ENCODE data around the gene C2orf78.

GRCh38 chr2:73764945-73765344 is 19.0 kb upstream of the C2orf78 start:
- TF ChIP-seq CTCF (conservative IDR thresholded peaks at IDR 0.05; ENCODE audit: low read length) (no peak), EZH2phosphoT487 (IDR thresholded peaks at IDR 0.05; ENCODE audit: borderline replicate concordance) (no peak)

Measured in Loucy (cell line).